Central memory CD4-positive, alpha-beta T cell (primary cell): ENCODE results near the gene MUL1.

Experiments
- DNase-seq: peaks from one replicate; pipeline ENCODE4 v3.0.0; 2022

MUL1 gene

DNA sequence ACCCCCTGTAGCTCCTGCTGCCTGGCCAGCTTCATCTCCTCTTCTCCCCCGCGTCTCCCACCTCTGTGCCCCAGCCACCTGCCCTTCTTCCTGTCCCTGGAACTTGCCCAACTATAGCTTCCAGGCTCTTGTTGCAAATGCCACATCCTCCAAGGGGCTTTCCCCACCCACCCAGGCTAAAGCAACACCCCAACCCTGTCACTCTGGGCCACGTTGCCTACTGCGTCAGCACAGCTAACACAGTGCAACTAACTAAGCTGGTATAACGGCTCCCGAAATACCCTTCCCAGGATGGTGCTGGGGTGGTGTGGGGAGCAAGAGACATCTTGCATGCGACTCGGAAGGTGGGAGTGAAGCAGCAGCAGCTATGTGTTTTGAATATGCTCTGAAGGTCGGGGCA is 41.7 kb downstream of the MUL1 start:
- no peak for DNase-seq

DNA sequence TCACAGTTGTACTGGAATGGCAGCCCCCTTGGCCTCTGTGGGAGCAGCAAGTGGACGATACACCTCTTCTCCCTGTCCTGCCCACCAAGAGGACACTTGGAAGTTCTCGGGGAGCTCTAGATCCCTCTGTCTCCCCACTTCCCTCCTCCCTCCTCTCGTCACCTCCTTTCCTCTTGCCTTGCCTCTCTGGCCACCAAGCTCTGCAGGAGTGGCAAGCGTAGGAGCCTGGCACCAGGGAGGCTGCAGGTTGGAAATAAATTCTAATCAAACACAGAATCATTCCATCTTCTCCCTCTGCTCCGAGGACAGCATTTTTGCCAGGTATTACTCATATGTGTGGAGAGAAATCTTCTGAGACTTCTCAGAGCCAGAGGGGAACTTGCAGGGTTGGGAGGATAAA is 42.8 kb downstream of the MUL1 start:
- DNase-seq, result no peak

DNA sequence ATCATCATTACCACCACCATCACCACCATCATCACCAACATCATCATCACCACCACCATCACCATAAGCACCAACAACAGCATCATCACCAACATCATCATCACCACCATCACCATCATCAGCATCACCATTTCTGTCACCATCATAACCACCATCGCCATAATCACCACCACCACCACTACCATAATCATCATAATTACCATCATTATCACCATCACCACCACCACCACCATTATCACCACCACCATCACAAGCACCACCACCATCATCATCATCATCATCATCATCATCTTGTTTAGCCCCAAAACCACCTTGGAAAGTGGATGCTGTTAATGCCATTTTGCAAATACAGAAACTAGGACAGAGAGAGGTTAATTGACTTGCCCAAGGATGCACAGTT is 44.4 kb downstream of the MUL1 start:
- DNase-seq, result no peak

DNA sequence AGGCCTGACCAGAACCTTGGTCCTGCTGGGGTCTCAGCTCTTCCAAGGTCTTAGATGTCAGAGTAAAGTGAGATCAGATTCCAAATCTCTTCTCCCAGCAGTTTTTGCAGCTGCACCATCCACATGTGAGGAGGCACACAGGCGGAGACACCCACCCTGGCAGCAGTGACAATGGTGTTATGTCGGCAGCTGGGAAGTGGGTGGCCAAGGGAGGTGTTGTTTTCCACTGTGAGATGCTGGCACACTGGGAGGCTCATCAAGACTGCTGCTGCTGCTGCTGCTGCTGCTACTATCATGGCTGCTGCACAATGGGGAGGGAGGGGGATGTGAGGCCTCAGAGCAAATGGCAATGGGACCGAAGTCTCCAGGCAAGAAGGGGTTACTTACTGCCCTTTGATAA is 45.6 kb downstream of the MUL1 start:
- no peak for DNase-seq

DNA sequence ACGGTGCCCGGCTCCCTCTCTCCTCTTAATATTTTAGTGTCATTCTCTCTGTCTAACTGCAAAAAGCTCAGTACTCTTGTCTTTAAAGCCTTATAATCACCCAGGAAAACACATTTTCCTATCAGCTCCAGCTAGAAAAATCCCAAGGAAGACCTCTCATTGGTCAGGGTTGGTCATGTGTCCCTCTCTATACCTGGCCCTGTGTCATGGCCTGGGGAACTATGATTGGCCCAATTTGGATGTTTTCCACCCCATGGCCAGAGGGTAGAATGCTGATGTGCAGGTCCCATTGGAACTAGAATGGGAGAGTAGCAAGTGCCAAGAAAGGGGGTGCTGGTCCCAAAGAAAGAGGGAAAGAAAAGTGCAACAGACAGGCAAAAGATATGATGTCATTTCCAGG is 49.2 kb downstream of the MUL1 start:
- DNase-seq, result no peak

DNA sequence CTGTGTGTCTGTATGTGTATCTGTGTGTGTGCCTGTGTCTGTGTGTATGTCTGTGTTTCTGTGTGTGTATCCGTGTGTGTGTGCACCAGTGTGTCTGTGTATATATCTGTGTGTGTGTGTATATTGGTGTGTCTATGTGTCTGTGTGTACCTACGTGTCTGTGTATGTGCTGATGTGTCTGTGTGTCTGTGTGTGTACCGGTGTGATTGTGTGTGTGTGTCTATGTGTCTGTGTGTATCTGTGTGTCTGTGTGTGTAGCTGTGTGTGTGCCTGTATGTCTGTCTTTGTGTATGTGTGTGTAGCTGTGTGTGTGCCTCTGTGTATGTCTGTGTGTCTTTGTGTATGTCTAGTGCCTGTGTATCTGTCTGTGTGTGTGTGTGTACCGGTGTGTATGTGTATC is 53.9 kb downstream of the MUL1 start:
- DNase-seq, result no peak

DNA sequence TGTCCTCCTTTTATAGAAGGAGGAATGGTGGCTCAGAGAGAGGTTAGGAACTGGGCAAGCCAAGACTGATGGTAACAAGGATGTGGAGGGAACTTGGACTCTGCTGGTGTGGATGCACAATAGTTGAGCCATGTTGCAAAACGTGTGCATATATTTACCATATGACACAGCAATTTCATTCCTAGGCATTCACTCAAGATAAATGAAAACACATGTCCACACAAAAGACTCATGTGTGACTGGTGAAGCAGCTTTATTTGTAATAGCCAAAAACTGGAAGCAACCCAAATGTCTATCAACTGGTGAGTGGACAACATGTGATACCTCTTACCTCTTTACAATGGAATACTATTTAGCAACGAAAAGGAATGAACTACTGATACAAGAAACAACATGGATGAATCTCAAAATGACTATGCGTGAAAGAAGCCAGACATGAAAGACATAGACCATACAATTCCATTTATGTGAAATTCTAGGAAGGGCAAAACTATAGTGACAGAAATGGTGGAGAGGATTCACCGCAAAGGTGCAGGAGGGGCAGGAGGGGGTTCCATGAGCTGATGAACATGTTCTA is 58.1 kb downstream of the MUL1 start:
- DNase-seq, result no peak
